ENCODE measurements around the gene RAI14. TPM values are rescaled to one million over a fixed set of nuclear protein-coding genes. Genes with fewer than 3 reads are reported as not detected.

The RAI14 gene
- total RNA-seq, 1 donor = 0.54 TPM

Other genes starting within 250 kb of the RAI14 start
- under 0.01 TPM for gene TTC23L, start 182.8 kb downstream of the RAI14 start, total RNA-seq